ENCODE results near the gene PPP1R12C. TPM values are rescaled to one million over a fixed set of nuclear protein-coding genes. Genes with fewer than 3 reads are reported as not detected.

The PPP1R12C gene
- total and polyA plus RNA-seq, 4 donors: 104 to 432 (median 176) TPM

DNA sequence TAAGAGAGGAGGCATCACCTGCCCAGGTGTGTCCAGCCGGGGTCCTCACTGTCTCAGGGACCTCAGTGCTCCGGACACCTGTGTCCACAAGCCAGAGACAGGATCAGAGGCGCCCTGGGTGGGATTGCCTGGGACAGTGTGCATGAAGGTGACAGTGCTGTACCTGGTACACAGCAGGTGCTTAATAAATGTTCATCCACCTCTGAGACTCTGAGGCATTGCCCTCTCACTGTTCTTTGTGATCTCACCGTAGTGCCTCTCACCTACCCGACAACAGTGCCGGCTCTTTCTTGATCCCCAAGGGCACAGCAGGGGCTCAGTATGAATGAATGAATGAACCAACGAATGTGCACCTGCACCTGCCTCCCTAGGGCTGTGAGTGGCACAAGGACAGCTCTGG is 63.7 kb downstream of the PPP1R12C start:
- no peak for ATAC-seq (ENCODE audit: low FRiP score)
- WGBS, 2 donors: 85 to 97% methylated on average over 7 of the region's 7 CpGs
- intact Hi-C loops (cut with DNase I): no loop called here

GRCh38 chr19:55050749-55051532 is 66.5 kb downstream of the PPP1R12C start:
- H3K27ac ChIP-seq (ENCODE audit: low read depth in 1 of 2, low read length in 2 of 2): no peak overlapping the region
- no peak for DNase-seq
- peaks cover 0 to 9% of the 10 kb centered on the region in 2 donors for H3K36me3 ChIP-seq (ENCODE audit: control insufficient read depth in 1 of 2, insufficient read depth in 2 of 2, low read length in 1 of 2)
- no peaks in the 10 kb centered on the region for H3K27me3 ChIP-seq (ENCODE audit: control insufficient read depth in 1 of 2, insufficient read depth in 2 of 2, low read length in 1 of 2)
- no peak overlapping the region for H3K4me3 ChIP-seq (ENCODE audit: low read length in 2 of 2)
- ATAC-seq (ENCODE audit: low FRiP score): no peak
- no peaks in the 10 kb centered on the region for H3K4me1 ChIP-seq (ENCODE audit: control insufficient read depth in 1 of 2, insufficient read depth in 2 of 2, low read length in 2 of 2)
- 96% methylated on average over 25 of the region's 25 CpGs for WGBS, 2 donors
- no peaks in the 10 kb centered on the region for H3K9me3 ChIP-seq (ENCODE audit: control insufficient read depth, low read length)
- intact Hi-C loops (cut with DNase I): no loop called here

More for the DNA sequence above, 63.7 kb downstream of the PPP1R12C start:
- Histone ChIP-seq H3K27ac (ENCODE audit: low read depth in 1 of 2, low read length in 2 of 2) (no peak overlapping the region), H3K9me3 (ENCODE audit: control insufficient read depth, low read length) (peaks cover 1% of the 10 kb centered on the region), H3K36me3 (ENCODE audit: control insufficient read depth in 1 of 2, insufficient read depth in 2 of 2, low read length in 1 of 2) (peaks cover 2 to 7% of the 10 kb centered on the region in 2 donors), H3K4me3 (ENCODE audit: low read length in 2 of 2) (no peak overlapping the region), H3K27me3 (ENCODE audit: control insufficient read depth in 1 of 2, insufficient read depth in 2 of 2, low read length in 1 of 2) (no peaks in the 10 kb centered on the region), H3K4me1 (ENCODE audit: control insufficient read depth in 1 of 2, insufficient read depth in 2 of 2, low read length in 2 of 2) (no peaks in the 10 kb centered on the region)
- DNase-seq: no peak

DNA sequence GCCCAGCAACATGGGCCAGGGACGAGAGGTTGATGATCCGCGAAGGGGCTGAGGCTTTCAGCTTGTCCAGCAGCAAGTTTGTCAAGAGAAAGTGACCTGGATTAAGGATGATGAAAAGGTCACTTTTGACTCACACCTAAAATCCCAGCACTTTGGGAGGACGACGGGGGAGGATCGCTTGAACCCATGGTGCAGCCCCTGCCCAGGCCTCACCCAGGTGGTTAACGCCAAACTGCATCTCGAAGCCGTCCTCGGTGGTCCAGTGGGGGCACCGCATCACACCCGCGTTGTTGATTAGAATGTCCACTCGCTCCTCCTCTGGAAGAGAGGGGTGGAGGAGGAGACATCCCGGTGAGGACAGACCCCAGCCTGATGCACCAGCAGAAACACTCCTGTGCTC is 69.0 kb downstream of the PPP1R12C start:
- WGBS, 2 donors: 95 to 96% methylated on average over 15 of the region's 15 CpGs
- H3K36me3 ChIP-seq (ENCODE audit: control insufficient read depth in 1 of 2, insufficient read depth in 2 of 2, low read length in 1 of 2): peaks cover 0 to 11% of the 10 kb centered on the region in 2 donors
- ATAC-seq (ENCODE audit: low FRiP score): no peak

DNA sequence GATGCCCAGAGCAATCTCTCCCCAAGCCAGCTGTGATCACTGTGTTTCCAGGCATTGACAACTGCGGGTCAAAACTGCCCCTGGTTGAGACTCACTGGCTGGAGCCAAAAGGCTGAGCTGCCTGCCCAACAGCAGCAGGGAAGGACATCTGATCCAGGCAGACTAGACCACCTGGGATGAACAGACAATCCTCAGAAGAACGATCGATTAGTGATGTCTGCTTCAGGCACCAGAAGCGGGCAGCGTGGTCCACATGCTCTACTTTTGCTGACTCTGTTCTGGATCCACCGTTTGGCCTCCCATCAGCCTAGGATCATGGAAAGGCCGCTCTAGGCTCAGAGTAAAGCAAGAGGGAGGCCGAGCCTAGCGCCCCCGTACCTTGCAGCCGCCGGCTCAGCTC is 69.5 kb downstream of the PPP1R12C start:
- 91 to 93% methylated on average over 12 of the region's 12 CpGs for WGBS, 2 donors
- DNase-seq (no peak), ATAC-seq (ENCODE audit: low FRiP score) (no peak)
- H3K4me1 ChIP-seq (ENCODE audit: control insufficient read depth in 1 of 2, insufficient read depth in 2 of 2, low read length in 2 of 2): no peaks in the 10 kb centered on the region
- H3K9me3 ChIP-seq (ENCODE audit: control insufficient read depth, low read length): no peaks in the 10 kb centered on the region
- peaks cover 0 to 11% of the 10 kb centered on the region in 2 donors for H3K36me3 ChIP-seq (ENCODE audit: control insufficient read depth in 1 of 2, insufficient read depth in 2 of 2, low read length in 1 of 2)
- H3K4me3 ChIP-seq (ENCODE audit: low read length in 2 of 2): no peak overlapping the region
- intact Hi-C loops (cut with DNase I): no loop called here
- no peak overlapping the region for H3K27ac ChIP-seq (ENCODE audit: low read depth in 1 of 2, low read length in 2 of 2)
- H3K27me3 ChIP-seq (ENCODE audit: control insufficient read depth in 1 of 2, insufficient read depth in 2 of 2, low read length in 1 of 2): no peaks in the 10 kb centered on the region

More for the DNA sequence above, 69.0 kb downstream of the PPP1R12C start:
- no peak overlapping the region for H3K27ac ChIP-seq (ENCODE audit: low read depth in 1 of 2, low read length in 2 of 2)
- no peaks in the 10 kb centered on the region for H3K27me3 ChIP-seq (ENCODE audit: control insufficient read depth in 1 of 2, insufficient read depth in 2 of 2, low read length in 1 of 2)
- no peaks in the 10 kb centered on the region for H3K9me3 ChIP-seq (ENCODE audit: control insufficient read depth, low read length)
- DNase-seq: no peak
- no peak overlapping the region for H3K4me3 ChIP-seq (ENCODE audit: low read length in 2 of 2)
- no peaks in the 10 kb centered on the region for H3K4me1 ChIP-seq (ENCODE audit: control insufficient read depth in 1 of 2, insufficient read depth in 2 of 2, low read length in 2 of 2)
- intact Hi-C loops (cut with DNase I): no loop called here

GRCh38 chr19:55046975-55047622 is 70.3 kb downstream of the PPP1R12C start:
- Histone ChIP-seq H3K36me3 (ENCODE audit: control insufficient read depth in 1 of 2, insufficient read depth in 2 of 2, low read length in 1 of 2) (peaks cover 0 to 11% of the 10 kb centered on the region in 2 donors), H3K9me3 (ENCODE audit: control insufficient read depth, low read length) (peaks cover 1% of the 10 kb centered on the region), H3K27me3 (ENCODE audit: control insufficient read depth in 1 of 2, insufficient read depth in 2 of 2, low read length in 1 of 2) (no peaks in the 10 kb centered on the region), H3K4me1 (ENCODE audit: control insufficient read depth in 1 of 2, insufficient read depth in 2 of 2, low read length in 2 of 2) (no peaks in the 10 kb centered on the region), H3K4me3 (ENCODE audit: low read length in 2 of 2) (no peak overlapping the region), H3K27ac (ENCODE audit: low read depth in 1 of 2, low read length in 2 of 2) (no peak overlapping the region)
- WGBS, 2 donors: 91 to 92% methylated on average over 17 of the region's 17 CpGs
- intact Hi-C loops (cut with DNase I): no loop called here
- ATAC-seq (ENCODE audit: low FRiP score) (no peak), DNase-seq (no peak)

DNA sequence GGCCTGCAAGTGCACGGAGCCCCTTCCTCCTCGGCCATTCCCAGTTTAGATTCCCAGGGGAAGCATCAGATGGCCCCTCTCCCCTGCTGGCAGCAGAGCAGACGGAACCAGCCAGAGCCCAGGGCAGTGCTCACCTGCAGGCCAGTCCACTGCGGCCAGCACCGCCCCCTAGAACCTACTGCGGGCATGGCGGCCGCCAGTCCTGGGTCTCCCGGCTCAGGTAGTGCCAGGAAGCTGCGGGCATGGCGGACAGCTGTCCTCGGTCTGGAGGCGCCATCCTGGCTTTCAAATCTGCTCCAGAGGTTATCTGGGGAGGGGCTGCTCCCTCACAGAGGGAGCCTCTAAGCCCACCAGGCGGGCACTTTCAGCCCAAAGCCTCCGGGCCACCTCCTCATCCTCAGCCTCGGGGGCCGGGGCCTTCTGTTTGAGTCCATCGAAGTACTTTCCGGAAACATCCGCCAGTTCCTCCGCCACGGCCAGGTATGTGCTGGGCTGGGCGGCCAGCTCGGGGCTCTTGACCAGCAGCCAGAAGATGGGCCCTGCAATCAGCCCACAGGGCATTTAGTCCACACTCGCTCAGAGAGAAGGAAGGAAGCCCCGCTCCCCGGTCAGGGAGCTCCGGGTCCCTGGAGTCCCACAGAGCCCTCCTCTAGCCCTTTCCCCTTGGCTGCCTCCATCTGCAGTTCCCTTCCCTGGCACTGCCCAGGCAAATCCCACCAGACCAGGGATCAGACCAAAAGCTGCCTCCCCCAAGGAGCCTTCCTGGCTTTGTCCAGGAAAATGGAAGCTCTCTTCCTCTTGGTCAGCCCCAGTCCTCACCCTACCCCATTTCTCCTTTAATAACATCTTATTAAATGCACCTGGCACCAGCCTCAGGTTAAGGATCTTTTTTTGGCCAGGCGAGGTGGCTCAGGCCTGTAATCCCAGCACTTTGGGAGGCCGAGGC is 72.4 kb downstream of the PPP1R12C start:
- H3K4me3 ChIP-seq (ENCODE audit: low read length in 2 of 2): no peak overlapping the region
- intact Hi-C loops (cut with DNase I): no loop called here
- no peaks in the 10 kb centered on the region for H3K27me3 ChIP-seq (ENCODE audit: control insufficient read depth in 1 of 2, insufficient read depth in 2 of 2, low read length in 1 of 2)
- H3K36me3 ChIP-seq (ENCODE audit: control insufficient read depth in 1 of 2, insufficient read depth in 2 of 2, low read length in 1 of 2): peaks cover 0 to 9% of the 10 kb centered on the region in 2 donors
- H3K9me3 ChIP-seq (ENCODE audit: control insufficient read depth, low read length): peaks cover 1% of the 10 kb centered on the region
- H3K4me1 ChIP-seq (ENCODE audit: control insufficient read depth in 1 of 2, insufficient read depth in 2 of 2, low read length in 2 of 2): no peaks in the 10 kb centered on the region
- H3K27ac ChIP-seq (ENCODE audit: low read depth in 1 of 2, low read length in 2 of 2): no peak overlapping the region
- DNase-seq (no peak), ATAC-seq (ENCODE audit: low FRiP score) (no peak)
- 93 to 94% methylated on average over 30 of the region's 30 CpGs for WGBS, 2 donors

DNA sequence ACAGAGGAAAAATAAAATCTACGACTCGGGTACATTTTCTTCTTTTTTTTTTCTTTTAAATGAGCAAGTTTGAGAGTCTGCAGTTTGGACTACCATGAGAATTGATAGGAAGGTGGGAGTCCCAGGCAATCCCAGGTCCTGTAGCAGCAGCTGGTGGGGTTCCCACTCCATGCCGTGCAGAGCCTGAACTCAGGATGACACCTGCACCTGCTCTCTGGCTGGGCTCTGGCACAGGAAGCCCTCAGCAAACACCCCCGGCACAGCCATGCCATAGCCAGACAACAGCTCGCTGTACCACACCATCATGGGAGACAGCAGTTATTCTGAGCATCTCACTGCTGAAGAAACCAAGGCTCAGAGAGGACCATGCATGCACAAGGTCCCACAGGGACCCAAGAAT is 73.2 kb downstream of the PPP1R12C start:
- intact Hi-C loops (cut with DNase I): no loop called here
- DNase-seq: no peak
- WGBS, 2 donors: 93 to 94% methylated on average over 5 of the region's 5 CpGs
- Histone ChIP-seq H3K4me3 (ENCODE audit: low read length in 2 of 2) (no peak overlapping the region), H3K27me3 (ENCODE audit: control insufficient read depth in 1 of 2, insufficient read depth in 2 of 2, low read length in 1 of 2) (no peaks in the 10 kb centered on the region), H3K27ac (ENCODE audit: low read depth in 1 of 2, low read length in 2 of 2) (no peak overlapping the region), H3K9me3 (ENCODE audit: control insufficient read depth, low read length) (peaks cover 1% of the 10 kb centered on the region), H3K36me3 (ENCODE audit: control insufficient read depth in 1 of 2, insufficient read depth in 2 of 2, low read length in 1 of 2) (peaks cover 0 to 9% of the 10 kb centered on the region in 2 donors), H3K4me1 (ENCODE audit: control insufficient read depth in 1 of 2, insufficient read depth in 2 of 2, low read length in 2 of 2) (no peaks in the 10 kb centered on the region)
- no peak for ATAC-seq (ENCODE audit: low FRiP score)

DNA sequence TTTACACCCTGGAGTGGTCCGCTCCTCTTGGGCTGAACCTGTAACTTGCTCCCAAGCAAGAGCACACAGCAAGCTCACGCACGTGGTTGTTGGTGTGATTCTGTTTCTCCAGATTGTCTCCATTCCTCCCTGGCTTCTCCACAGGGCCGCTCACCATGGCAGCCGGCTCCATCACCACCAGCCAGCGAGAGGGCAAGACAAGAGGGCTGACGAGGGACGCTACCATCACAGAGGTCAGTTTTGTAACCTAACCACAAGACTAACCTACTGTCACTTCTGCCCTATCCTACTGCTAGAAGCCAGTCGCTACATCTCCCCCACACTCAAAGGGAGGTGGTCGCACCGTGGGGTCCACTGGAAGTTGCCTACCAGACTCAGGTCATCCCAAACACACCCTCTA is 74.7 kb downstream of the PPP1R12C start:
- Histone ChIP-seq H3K4me1 (ENCODE audit: control insufficient read depth in 1 of 2, insufficient read depth in 2 of 2, low read length in 2 of 2) (no peaks in the 10 kb centered on the region), H3K27ac (ENCODE audit: low read depth in 1 of 2, low read length in 2 of 2) (no peak overlapping the region), H3K4me3 (ENCODE audit: low read length in 2 of 2) (no peak overlapping the region), H3K9me3 (ENCODE audit: control insufficient read depth, low read length) (peaks cover 1% of the 10 kb centered on the region), H3K36me3 (ENCODE audit: control insufficient read depth in 1 of 2, insufficient read depth in 2 of 2, low read length in 1 of 2) (peaks cover 0 to 6% of the 10 kb centered on the region in 2 donors), H3K27me3 (ENCODE audit: control insufficient read depth in 1 of 2, insufficient read depth in 2 of 2, low read length in 1 of 2) (no peaks in the 10 kb centered on the region)
- ATAC-seq (ENCODE audit: low FRiP score) (no peak), DNase-seq (no peak)
- intact Hi-C loops (cut with DNase I): no loop called here
- WGBS, 2 donors: 70 to 90% methylated on average over 11 of the region's 11 CpGs
